HEK293 (cell line): ENCODE data around the gene NEURL1.
A peak's percentile ranks its signal among the peaks of the same experiment; 100 is the strongest.
"Not testable (repeated sequence)": the region's sequence is repeated elsewhere in the genome, so short reads cannot be mapped to it uniquely, and the experiment has no call there.

Source experiments
- CTCF ChIA-PET: fragments of 350-600 bp; formaldehyde crosslinking; extraction: SDS; loops from one replicate; lab custom pipeline; 2021; ENCODE audit warnings: antibody characterized with exemption; lab: Yijun Ruan, JAX
- POLR2A ChIA-PET: fragments of 300-600 bp; formaldehyde crosslinking; extraction: SDS; loops from one replicate; lab custom pipeline; 2020; ENCODE audit warnings: antibody characterized with exemption, inconsistent platforms; lab: Yijun Ruan, JAX
- H3K27ac ChIP-seq: fragments of 200-500 bp; sonication (Bioruptor generic); 2 replicates; pipeline ENCODE4 v1.5.1; 2014; ENCODE audit warnings: low read depth, low read length, control low read depth, inconsistent platforms; ENCODE audit errors: extremely low read depth
- H3K36me3 ChIP-seq, 2 experiments: fragments of 200-500 bp in 1 of 2; sonication (Bioruptor generic) in 1 of 2; 1 replicate in 1 of 2; 2 replicates in 1 of 2; pipeline ENCODE4 v1.5.1; 2014 to 2017; ENCODE audit warnings: inconsistent platforms in 2 of 2, low read length in 2 of 2; ENCODE audit not compliant: control insufficient read depth in 2 of 2, insufficient read depth in 1 of 2
- H3K4me1 ChIP-seq: fragments of 200-500 bp; sonication (Bioruptor generic); 2 replicates; pipeline ENCODE4 v1.5.1; 2014; ENCODE audit warnings: mild to moderate bottlenecking, low read length, inconsistent platforms; ENCODE audit not compliant: control insufficient read depth, insufficient read depth
- H3K4me3 ChIP-seq: 2 replicates; pipeline ENCODE4 v1.5.1; 2011; ENCODE audit warnings: low read depth, mild to moderate bottlenecking, control low read depth, low read length, moderate library complexity
- H3K9me3 ChIP-seq: fragments of 200-500 bp; sonication (Bioruptor generic); 2 replicates; pipeline ENCODE4 v1.5.1; 2014; ENCODE audit warnings: low read depth, low read length, inconsistent platforms; ENCODE audit not compliant: control insufficient read depth, insufficient read depth
- KLF1 ChIP-seq: fragments of 450-650 bp; formaldehyde crosslinking; IDR thresholded peaks from 2 replicates; pipeline ENCODE4 v1.5.1; 2016; ENCODE audit warnings: missing biosample characterization, missing genetic modification characterization
- SP7 ChIP-seq: fragments of 450-650 bp; formaldehyde crosslinking; IDR thresholded peaks from 2 replicates; pipeline ENCODE4 v1.5.1; 2016; ENCODE audit warnings: missing biosample characterization, missing genetic modification characterization
- ZFP69B ChIP-seq: fragments of 450-650 bp; formaldehyde crosslinking; IDR thresholded peaks from 2 replicates; pipeline ENCODE4 v1.5.1; 2016; ENCODE audit warnings: missing biosample characterization, missing genetic modification characterization
- ZNF121 ChIP-seq: fragments of 450-650 bp; formaldehyde crosslinking; IDR thresholded peaks from 2 replicates; pipeline ENCODE4 v1.5.1; 2016; ENCODE audit warnings: missing biosample characterization, missing genetic modification characterization
- ZNF175 ChIP-seq: fragments of 450-650 bp; formaldehyde crosslinking; IDR thresholded peaks from 2 replicates; pipeline ENCODE4 v1.5.1; 2016; ENCODE audit warnings: missing biosample characterization, missing genetic modification characterization
- ZNF521 ChIP-seq: fragments of 450-650 bp; formaldehyde crosslinking; IDR thresholded peaks from 2 replicates; pipeline ENCODE4 v1.5.1; 2017; ENCODE audit warnings: missing biosample characterization, mild to moderate bottlenecking, missing genetic modification characterization
- ZNF600 ChIP-seq: fragments of 450-650 bp; formaldehyde crosslinking; IDR thresholded peaks from 2 replicates; pipeline ENCODE4 v1.5.1; 2016; ENCODE audit warnings: missing biosample characterization, missing genetic modification characterization
- ZNF654 ChIP-seq: fragments of 450-650 bp; formaldehyde crosslinking; IDR thresholded peaks from 2 replicates; pipeline ENCODE4 v1.5.1; 2016; ENCODE audit warnings: low read depth, missing biosample characterization, missing genetic modification characterization
- TF ChIP-seq, protein P1 (sequence below): fragments of 450-650 bp; formaldehyde crosslinking; IDR thresholded peaks from 2 replicates; pipeline ENCODE4 v1.5.1; 2016; ENCODE audit warnings: missing biosample characterization, missing genetic modification characterization
- TF ChIP-seq, protein P2 (sequence below): fragments of 450-650 bp; formaldehyde crosslinking; conservative IDR thresholded peaks from 2 replicates; pipeline ENCODE4 v1.5.1; 2016; ENCODE audit warnings: low read depth, missing biosample characterization, missing genetic modification characterization
- TF ChIP-seq, protein P3 (sequence below): fragments of 450-650 bp; formaldehyde crosslinking; IDR thresholded peaks from 2 replicates; pipeline ENCODE4 v1.5.1; 2016; ENCODE audit warnings: missing biosample characterization, missing genetic modification characterization

Gene NEURL1

DNA sequence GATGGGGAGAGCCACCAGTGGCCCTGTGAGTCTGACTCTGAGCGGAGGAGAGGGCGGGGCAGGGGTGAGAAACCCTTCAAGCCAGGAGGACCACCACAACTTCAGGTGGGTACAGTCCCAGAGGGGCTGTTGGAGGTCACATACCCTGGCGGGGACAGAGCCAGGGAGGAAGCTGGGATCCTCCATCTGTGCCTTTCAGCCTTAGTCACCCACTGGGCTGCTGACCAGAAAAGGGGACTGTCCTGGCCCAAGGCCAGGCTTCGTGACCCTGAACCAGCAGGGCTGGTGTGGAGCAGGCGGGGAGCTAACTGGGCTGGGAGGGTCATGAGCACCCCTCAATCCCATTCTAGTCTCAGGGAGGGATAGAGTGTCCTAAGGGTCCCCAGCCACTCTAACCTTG is 13.0 kb upstream of the NEURL1 start:
- no peak overlapping the region for H3K4me3 ChIP-seq
- ChIA-PET POLR2A (no interaction called here), CTCF (interaction anchor here (0.7 to 2.0 kb wide), 9 partner anchors 8 to 244 kb away, joined by 3 to 10 read pairs (median 4); partner anchors contain the start of gene NEURL1)
- no peaks in the 10 kb centered on the region for H3K4me1 ChIP-seq
- H3K27ac ChIP-seq = no peak overlapping the region
- no peaks in the 10 kb centered on the region for H3K36me3 ChIP-seq
- TF ChIP-seq ZNF600 (tag by site-specific recombination) = no peak
- H3K9me3 ChIP-seq = no peaks in the 10 kb centered on the region

DNA sequence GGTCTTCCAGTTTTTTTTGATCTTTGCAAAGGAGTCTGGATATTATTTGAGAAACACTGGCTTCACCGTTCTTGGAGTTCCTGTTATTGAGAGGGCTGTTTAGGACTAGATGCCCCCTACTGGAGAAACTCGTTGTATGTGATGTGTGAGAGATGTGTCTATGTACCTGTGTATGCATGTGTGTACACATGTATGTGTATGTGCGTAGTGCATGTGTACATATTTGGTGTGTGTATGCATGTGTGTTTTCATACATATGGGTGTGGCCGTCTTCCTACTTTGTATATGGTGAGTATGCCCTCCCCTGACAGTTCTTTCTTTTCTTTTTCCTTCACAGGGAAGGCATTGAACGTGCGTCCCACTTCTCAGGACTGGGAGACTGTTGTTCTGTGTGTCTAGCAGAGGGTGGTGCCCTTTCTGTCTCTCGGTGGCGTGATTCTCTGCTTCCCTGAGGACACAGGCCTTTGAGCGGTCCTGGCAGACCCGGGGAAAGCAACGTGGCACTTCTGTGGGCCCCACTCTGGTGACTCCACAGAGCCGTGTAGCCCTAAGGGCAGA is 11.5 kb upstream of the NEURL1 start:
- Histone ChIP-seq H3K4me1 (no peaks in the 10 kb centered on the region), H3K9me3 (no peaks in the 10 kb centered on the region), H3K27ac (no peak overlapping the region), H3K4me3 (no peak overlapping the region), H3K36me3 (no peaks in the 10 kb centered on the region)
- ChIA-PET CTCF (interaction anchor here (0.5 to 1.7 kb wide), 9 partner anchors 10 to 529 kb away, joined by 3 to 18 read pairs (median 5); no protein-coding TSS in a partner anchor), POLR2A (no interaction called here)
- TF ChIP-seq ZFP69B (peak; percentile 72; the same call in 1 of the 2 replicates), KLF1 (tag by site-specific recombination) (no peak), ZNF175 (tag by site-specific recombination) (no peak), SP7 (peak; percentile 34; the same call in 1 of the 2 replicates), ZNF521 (tag by site-specific recombination) (no peak), ZNF600 (tag by site-specific recombination) (0 out of 2 replicates have a peak, but pooled peaks have one; percentile 34), ZNF654 (tag by site-specific recombination) (peak; percentile 51)
- TF ChIP-seq, protein P1, sequence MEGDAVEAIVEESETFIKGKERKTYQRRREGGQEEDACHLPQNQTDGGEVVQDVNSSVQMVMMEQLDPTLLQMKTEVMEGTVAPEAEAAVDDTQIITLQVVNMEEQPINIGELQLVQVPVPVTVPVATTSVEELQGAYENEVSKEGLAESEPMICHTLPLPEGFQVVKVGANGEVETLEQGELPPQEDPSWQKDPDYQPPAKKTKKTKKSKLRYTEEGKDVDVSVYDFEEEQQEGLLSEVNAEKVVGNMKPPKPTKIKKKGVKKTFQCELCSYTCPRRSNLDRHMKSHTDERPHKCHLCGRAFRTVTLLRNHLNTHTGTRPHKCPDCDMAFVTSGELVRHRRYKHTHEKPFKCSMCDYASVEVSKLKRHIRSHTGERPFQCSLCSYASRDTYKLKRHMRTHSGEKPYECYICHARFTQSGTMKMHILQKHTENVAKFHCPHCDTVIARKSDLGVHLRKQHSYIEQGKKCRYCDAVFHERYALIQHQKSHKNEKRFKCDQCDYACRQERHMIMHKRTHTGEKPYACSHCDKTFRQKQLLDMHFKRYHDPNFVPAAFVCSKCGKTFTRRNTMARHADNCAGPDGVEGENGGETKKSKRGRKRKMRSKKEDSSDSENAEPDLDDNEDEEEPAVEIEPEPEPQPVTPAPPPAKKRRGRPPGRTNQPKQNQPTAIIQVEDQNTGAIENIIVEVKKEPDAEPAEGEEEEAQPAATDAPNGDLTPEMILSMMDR (tag by site-specific recombination) = peak; percentile 46; the same call in 1 of the 2 replicates
- TF ChIP-seq, protein P2, sequence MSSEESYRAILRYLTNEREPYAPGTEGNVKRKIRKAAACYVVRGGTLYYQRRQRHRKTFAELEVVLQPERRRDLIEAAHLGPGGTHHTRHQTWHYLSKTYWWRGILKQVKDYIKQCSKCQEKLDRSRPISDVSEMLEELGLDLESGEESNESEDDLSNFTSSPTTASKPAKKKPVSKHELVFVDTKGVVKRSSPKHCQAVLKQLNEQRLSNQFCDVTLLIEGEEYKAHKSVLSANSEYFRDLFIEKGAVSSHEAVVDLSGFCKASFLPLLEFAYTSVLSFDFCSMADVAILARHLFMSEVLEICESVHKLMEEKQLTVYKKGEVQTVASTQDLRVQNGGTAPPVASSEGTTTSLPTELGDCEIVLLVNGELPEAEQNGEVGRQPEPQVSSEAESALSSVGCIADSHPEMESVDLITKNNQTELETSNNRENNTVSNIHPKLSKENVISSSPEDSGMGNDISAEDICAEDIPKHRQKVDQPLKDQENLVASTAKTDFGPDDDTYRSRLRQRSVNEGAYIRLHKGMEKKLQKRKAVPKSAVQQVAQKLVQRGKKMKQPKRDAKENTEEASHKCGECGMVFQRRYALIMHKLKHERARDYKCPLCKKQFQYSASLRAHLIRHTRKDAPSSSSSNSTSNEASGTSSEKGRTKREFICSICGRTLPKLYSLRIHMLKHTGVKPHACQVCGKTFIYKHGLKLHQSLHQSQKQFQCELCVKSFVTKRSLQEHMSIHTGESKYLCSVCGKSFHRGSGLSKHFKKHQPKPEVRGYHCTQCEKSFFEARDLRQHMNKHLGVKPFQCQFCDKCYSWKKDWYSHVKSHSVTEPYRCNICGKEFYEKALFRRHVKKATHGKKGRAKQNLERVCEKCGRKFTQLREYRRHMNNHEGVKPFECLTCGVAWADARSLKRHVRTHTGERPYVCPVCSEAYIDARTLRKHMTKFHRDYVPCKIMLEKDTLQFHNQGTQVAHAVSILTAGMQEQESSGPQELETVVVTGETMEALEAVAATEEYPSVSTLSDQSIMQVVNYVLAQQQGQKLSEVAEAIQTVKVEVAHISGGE (tag by site-specific recombination) = no peak
- TF ChIP-seq, protein P3, sequence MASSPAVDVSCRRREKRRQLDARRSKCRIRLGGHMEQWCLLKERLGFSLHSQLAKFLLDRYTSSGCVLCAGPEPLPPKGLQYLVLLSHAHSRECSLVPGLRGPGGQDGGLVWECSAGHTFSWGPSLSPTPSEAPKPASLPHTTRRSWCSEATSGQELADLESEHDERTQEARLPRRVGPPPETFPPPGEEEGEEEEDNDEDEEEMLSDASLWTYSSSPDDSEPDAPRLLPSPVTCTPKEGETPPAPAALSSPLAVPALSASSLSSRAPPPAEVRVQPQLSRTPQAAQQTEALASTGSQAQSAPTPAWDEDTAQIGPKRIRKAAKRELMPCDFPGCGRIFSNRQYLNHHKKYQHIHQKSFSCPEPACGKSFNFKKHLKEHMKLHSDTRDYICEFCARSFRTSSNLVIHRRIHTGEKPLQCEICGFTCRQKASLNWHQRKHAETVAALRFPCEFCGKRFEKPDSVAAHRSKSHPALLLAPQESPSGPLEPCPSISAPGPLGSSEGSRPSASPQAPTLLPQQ (tag by site-specific recombination) = peak; percentile 63; the same call in 1 of the 2 replicates

DNA sequence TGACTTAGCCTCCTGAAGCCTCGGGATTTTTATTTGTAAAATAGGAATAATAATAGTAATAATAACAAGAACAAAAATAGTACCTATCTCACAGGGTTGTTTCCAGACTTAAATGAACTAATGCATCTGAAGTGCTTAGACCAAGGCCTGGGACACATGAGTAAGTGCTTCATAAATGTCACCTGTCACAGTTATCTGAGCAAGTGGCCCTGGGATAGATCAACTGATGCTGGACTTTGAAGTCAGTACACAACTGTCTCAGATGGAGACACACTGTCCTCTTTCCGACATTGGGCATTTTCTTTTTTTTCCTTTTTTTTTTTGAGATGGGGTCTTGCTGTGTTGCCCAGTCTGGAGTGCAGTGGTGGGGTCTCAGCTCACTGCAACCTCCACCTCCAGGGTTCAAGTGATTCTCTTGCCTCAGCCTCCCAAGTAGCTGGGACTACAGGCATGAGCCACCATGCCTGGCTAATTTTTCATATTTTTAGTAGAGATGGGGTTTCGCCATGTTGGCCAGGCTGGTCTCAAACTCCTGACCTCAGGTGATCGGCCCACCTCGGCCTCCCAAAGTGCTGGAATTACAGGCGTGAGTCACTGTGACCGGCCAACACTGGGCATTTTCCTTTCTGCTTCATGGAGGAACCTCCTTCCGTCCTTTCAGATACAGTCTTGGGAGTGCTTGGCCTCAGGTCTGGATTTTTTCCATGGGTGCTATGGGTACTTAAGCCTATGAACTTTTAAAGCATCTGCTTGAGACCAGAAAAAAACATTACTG is 6.7 kb upstream of the NEURL1 start:
- CTCF ChIA-PET = interaction anchor here (0.6 to 3.2 kb wide), 12 partner anchors 8 to 295 kb away, joined by 3 to 58 read pairs (median 4); no protein-coding TSS in a partner anchor
- POLR2A ChIA-PET, H3K4me1 ChIP-seq: not testable (repeated sequence)
- TF ChIP-seq ZNF121 (tag by site-specific recombination) = peak; percentile 93
- TF ChIP-seq, all 188 proteins: peak for 1; not testable (repeated sequence) for 187
- not testable (repeated sequence) for H3K4me3 ChIP-seq, H3K27ac ChIP-seq, H3K36me3 ChIP-seq, H3K9me3 ChIP-seq
